HG02938 (cell line): ENCODE measurements around the gene SSC4D.
A peak's percentile ranks its signal among the peaks of the same experiment; 100 is the strongest.
"Not testable (repeated sequence)": the region's sequence is repeated elsewhere in the genome, so short reads cannot be mapped to it uniquely, and the experiment has no call there.

Experiments used
- ATAC-seq: cut with Tn5 transposase; IDR thresholded peaks from one replicate; pipeline ENCODE4 v1.9.1; 2021; ENCODE audit warnings: mild to moderate bottlenecking, moderate library complexity; ENCODE audit not compliant: unreplicated experiment

Gene SSC4D

GRCh38 chr7:76387789-76388188 lies 21.7 kb downstream of the SSC4D start:
- ATAC-seq: not testable (repeated sequence)

DNA sequence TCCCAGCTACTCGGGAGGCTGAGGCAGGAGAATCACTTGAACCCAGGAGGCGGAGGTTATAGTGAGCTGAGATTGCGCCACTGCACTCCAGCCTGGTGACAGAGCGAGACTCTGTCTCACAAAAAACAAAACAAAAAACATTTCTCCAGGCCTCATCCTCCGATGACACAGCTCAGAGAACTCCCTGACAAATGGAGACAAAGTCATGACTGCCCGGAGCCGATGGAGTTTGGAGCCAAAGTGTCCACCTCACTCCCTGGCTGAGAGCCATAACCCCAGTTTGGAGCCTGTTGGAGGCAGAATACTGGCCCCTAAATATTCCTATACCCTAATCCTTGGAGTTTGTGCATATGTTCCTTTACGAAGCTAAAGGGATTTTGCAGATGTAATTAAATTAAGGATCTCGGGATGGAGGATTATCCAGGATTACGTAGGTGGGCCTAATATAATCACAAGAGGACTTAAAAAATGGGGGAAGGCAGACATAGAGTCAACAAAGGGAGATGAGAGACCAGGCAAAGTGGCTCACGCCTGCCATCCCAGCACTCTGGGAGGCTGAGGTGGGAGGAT lies 22.7 kb downstream of the SSC4D start:
- no peak for ATAC-seq

DNA sequence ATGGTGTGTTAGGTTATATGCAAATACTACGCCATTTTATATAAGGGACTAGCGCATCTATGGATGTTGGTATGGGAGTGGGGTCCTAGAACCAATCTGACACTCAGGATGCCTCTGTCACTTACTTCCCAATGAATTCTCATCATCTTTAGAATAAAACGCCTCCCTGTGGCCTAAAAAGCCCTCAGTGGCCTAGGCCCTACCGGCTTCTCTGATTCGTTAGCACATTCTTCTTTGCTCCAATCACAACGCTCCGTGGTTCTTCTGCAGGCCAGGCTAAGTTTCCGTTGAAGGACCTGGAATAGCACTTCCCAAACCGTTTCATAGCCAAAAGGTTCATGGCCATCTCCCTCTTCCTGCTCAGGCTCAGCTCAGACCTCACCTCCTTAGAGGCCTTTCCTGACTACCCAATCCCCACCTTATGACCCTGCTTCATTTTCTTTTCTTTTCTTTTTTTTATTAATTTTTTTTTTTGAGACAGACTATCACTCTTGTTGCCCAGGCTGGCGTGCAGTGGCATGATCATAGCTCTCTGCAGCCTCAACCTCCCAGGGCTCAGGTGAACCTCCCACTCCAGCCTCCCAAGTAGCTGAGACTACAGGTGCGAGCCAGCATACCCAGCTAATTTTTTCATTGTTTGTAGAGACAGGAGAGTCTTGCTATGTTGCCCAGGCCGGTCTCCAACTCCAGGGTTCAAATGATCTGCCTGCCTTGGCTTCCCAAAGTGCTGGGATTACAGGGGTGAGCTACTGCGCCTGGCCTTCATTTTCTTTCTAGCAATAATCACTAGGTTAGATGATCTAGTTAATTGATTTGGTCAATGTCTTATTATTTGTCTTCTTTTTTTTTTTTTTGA lies 26.2 kb downstream of the SSC4D start:
- no peak for ATAC-seq

DNA sequence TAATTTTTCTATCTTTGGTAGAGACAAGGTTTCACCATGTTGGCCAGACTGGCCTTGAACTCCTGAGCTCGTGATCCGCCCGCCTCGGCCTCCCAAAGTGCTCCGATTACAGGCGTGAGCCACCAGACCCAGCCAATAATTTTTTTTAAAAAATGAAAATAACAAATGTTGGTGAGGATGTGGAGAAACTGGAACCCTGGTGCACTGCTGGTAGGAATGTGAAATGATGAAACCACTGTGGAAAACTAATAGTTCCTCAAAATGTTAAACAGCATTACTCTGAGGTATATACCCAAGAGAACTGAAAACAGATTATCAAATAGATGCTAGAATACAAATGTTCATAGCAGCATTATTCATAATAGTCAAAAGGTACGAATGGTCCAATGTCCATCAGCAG lies 27.7 kb downstream of the SSC4D start:
- no peak for ATAC-seq

- no peak for ATAC-seq
Observed at GRCh38 chr7:76380623-76380966, 28.9 kb downstream of the SSC4D start.

- no peak for ATAC-seq
Observed at GRCh38 chr7:76377186-76377918, 32.1 kb downstream of the SSC4D start.

- no peak for ATAC-seq
Observed at GRCh38 chr7:76375251-76375650, 34.2 kb downstream of the SSC4D start.

- ATAC-seq: no peak
Observed at GRCh38 chr7:76372984-76373833, 36.3 kb downstream of the SSC4D start.

DNA sequence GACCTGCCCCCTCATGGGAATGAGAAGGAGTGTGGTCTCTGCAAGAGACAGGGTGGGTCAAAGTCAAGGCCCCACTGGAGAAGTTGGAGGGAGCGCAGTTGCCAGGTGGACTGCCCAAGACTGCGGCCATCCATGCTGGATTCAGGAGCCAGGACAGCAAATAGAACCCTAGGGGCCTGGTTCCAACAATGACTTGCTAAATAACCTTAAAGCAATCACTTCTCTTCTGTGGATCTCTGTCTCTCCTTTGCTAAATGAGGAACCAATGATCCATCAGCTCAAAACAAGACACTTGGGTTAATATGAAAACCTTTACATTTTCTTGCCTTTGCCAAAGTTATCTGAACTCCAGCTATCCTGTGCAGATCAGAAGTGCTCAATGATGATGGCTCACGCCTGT lies 38.1 kb downstream of the SSC4D start:
- ATAC-seq: no peak

- ATAC-seq: no peak
Observed at GRCh38 chr7:76369018-76369417, 40.5 kb downstream of the SSC4D start.

DNA sequence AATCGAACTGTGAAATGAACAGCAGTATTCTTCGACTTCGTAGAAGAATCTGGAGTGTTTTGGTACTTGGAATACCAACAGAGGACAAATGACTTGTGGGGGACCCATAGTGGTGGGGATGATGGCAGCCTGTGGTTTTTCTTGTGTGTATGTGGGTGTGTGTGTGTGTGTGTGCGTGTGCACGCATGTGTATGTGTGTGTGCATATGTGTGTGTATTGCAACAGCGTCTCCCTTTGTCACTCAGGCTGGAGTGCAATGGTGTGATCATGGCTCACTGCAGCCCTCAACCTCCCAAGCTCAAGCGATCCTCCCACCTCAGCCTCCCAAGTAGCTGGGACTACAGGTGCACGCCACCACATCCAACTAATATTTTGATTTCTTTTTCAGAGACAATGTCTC lies 41.3 kb downstream of the SSC4D start:
- ATAC-seq: no peak

GRCh38 chr7:76364198-76364584 lies 45.3 kb downstream of the SSC4D start:
- ATAC-seq: no peak

GRCh38 chr7:76363754-76364153 lies 45.7 kb downstream of the SSC4D start:
- not testable (repeated sequence) for ATAC-seq

GRCh38 chr7:76359978-76360638 lies 49.4 kb downstream of the SSC4D start:
- no peak for ATAC-seq

DNA sequence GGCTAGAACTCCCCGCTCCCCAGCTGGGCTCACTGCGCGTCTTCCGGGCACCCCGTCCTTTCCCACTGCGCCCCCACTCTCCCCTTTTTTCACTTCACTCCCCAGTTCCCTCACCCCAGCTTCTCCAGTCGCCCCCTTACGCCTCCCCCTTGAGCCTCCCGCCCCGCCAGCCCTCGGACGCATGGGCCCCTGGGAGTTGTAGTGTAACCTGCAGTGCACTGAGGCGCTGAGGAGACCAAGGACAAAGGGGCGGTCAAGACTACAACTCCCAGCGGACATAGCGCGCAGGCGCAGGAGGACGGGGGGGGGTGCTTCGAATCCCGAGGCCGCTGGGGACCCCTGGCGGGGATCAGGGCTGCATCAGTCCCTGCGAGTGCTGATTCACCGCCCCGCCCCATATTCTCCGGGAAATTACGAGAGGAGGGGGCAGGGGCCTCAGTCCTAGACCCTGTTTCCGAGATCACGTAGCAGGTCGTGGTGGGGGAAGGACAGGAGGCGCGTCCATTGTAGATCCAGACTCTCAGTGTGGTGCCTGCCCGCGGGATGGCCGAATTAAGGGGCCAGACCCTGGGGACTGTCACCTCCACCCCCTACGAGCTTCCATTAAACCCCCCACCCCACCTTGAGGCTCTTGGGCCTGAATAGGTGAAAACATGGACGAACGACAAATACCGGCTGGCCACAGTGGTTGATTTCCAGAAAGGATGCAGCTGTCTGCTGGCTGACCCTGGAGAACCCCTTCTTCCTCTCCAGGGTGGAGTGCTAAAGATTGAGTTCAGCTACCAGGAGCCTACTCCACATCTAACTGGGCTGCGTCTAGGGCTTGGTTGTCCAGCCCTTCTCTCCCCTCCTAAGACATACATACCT lies 50.2 kb downstream of the SSC4D start:
- peak; percentile 86 for ATAC-seq

DNA sequence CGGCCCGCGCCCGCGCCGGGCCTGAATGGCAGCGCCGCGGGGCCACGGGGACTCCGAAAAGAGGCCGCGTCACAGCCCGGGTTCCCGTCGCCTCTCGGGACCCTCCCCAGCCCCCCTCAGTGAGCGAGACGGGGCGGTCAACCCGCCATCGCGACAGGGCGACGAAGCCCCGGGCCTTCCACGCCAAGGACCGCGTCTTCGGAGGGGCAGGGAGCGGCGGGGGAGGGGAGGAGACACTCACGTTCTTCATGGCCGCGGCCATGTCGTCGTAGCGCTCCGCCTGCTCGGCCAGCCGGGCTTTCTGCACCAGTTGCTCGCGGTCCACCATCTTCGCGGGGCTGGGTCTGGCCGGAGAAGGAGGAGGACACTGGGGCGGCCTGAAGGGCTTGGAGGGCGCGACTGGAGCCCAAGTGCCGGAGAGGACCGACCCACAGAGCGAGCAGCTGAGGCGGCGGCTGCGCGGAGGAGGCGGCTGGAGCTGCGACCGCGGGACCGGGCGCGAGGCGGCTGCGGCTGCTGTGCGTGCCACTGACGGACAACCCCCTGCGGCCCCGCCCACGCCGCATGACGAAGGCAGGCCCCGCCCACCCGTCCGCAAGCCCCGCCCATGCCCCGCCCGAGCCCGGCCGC lies 50.9 kb downstream of the SSC4D start, which contains the start of gene YWHAG:
TSS of gene YWHAG (minus strand) at position 511 of the 630 bp plus-strand sequence. CDS start at position 328, 183 bp downstream.
- peak; percentile 59 for ATAC-seq

- peak; percentile 28 for ATAC-seq
Observed at GRCh38 chr7:76358011-76358480, 51.5 kb downstream of the SSC4D start.

- ATAC-seq: no peak
Observed at GRCh38 chr7:76357475-76358010, 52.0 kb downstream of the SSC4D start.

DNA sequence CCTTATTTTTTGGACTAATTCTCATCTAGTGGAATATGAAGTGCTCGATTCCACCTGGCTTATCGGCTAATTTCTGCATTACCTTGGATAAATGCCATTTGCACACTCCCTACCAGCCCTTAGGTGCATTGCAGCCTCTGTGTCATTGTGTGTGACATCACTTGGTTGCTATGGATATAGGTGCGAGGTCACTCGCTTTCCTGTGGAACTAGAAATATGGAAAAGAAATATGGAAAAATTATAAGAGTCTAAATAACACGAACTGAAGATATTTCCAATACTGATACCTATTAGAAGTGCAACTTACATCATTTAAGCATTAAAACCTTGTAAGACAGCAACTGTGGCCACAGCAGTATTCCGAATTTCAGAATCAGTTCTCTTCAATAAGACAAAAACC lies 52.7 kb downstream of the SSC4D start:
- ATAC-seq: no peak
